Stomach smooth muscle (tissue), 2 donors: Measurements from ENCODE around the gene BBS1.
A peak's percentile ranks its signal among the peaks of the same experiment; 100 is the strongest.

Experiments
- H3K27ac ChIP-seq: one replicate; pipeline ENCODE4 v1.7.0; 2013; ENCODE audit warnings: mild to moderate bottlenecking, low read length, inconsistent platforms
- H3K27me3 ChIP-seq, 2 donors: one replicate each; pipeline ENCODE4 v1.7.0; 2013; ENCODE audit warnings: low read length in 2 of 2; ENCODE audit not compliant: insufficient read depth in 2 of 2, control insufficient read depth in 1 of 2
- H3K36me3 ChIP-seq, 2 donors: one replicate each; pipeline ENCODE4 v1.7.0; 2013; ENCODE audit warnings: low read length in 2 of 2; ENCODE audit not compliant: control insufficient read depth in 2 of 2, insufficient read depth in 2 of 2
- H3K4me1 ChIP-seq: one replicate; pipeline ENCODE4 v1.7.0; 2013; ENCODE audit warnings: low read length; ENCODE audit not compliant: control insufficient read depth, insufficient read depth
- H3K4me3 ChIP-seq, 2 donors: one replicate each; pipeline ENCODE4 v1.7.0; 2013; ENCODE audit warnings: low read length in 2 of 2
- H3K9ac ChIP-seq, 2 donors: one replicate each; pipeline ENCODE4 v1.7.0; 2013; ENCODE audit warnings: low read length in 2 of 2, mild to moderate bottlenecking in 1 of 2
- H3K9me3 ChIP-seq, 2 donors: one replicate each; pipeline ENCODE4 v1.7.0; 2013; ENCODE audit warnings: low read length in 2 of 2; ENCODE audit not compliant: control insufficient read depth in 2 of 2
- donor health status: healthy.
- donor health status: Pancreatic carcinoma.

The BBS1 gene

DNA sequence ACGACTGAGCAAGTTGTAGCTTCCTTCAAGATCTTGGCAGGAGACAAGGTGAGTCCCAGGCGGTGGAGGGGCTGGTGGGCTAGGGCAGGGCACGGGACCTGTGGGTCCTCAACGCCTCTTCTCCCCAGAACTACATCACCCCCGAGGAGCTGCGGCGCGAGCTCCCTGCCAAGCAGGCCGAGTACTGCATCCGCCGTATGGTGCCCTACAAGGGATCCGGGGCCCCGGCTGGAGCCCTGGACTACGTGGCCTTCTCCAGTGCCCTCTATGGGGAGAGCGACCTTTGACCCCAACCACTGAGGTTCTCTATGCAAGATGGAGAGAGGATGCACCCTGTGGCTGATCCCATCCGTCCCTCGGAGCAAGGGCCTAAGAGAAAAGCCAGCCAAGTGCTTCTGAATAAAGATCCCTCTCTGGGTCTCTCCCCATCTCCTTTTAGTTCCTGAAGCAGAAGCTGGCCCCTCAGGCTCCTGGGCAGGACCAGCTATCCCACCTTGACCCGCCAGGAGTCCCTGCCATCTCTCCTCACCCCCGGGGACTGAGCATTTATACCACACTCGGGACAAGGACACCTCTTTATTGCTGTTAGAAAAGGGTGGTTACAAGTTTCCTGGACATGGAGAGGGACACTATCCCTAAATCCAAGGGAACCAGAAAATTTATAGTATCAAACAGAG is 52.6 kb downstream of the BBS1 start:
- H3K9ac ChIP-seq = no peak overlapping the region
- peaks cover 6 to 8% of the 10 kb centered on the region in 2 donors for H3K36me3 ChIP-seq
- H3K9me3 ChIP-seq = no peaks in the 10 kb centered on the region
- H3K4me1 ChIP-seq = peaks cover 19% of the 10 kb centered on the region
- no peaks in the 10 kb centered on the region for H3K27me3 ChIP-seq
- H3K4me3 ChIP-seq = no peak overlapping the region
- no peak overlapping the region for H3K27ac ChIP-seq

GRCh38 chr11:66563832-66564231 is 53.4 kb downstream of the BBS1 start:
- peaks cover 19% of the 10 kb centered on the region for H3K4me1 ChIP-seq
- peaks cover 6 to 8% of the 10 kb centered on the region in 2 donors for H3K36me3 ChIP-seq
- H3K27ac ChIP-seq = no peak overlapping the region
- H3K9me3 ChIP-seq = no peaks in the 10 kb centered on the region
- H3K9ac ChIP-seq = no peak overlapping the region
- no peaks in the 10 kb centered on the region for H3K27me3 ChIP-seq
- H3K4me3 ChIP-seq = no peak overlapping the region

DNA sequence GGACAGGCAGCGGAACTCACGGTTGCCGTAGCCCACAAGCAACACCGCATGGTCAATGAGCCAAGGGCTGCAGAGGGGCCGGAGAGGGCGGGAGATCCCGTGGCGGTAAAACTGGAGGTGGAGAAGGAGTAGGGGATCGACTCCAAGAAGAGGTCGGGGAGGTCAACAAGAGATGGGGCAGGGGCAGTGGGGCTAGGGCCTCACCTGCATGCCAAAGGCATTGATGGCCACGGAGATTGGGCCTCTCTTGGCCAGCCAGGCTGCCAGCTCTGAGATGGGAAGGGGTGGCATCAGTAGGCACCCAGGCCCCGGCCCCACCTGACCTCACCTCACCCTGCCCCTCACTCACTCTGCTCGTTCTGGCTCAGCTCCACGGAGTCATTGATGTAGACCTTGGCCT is 54.1 kb downstream of the BBS1 start:
- Histone ChIP-seq H3K36me3 (peaks cover 6 to 8% of the 10 kb centered on the region in 2 donors), H3K27ac (no peak overlapping the region), H3K27me3 (no peaks in the 10 kb centered on the region), H3K9ac (no peak overlapping the region), H3K4me1 (peaks cover 14% of the 10 kb centered on the region), H3K4me3 (no peak overlapping the region), H3K9me3 (no peaks in the 10 kb centered on the region)

GRCh38 chr11:66564984-66565383 is 54.5 kb downstream of the BBS1 start:
- H3K9ac ChIP-seq = no peak overlapping the region
- H3K36me3 ChIP-seq = peaks cover 6 to 8% of the 10 kb centered on the region in 2 donors
- no peak overlapping the region for H3K4me3 ChIP-seq
- H3K27ac ChIP-seq = no peak overlapping the region
- H3K27me3 ChIP-seq = no peaks in the 10 kb centered on the region
- no peaks in the 10 kb centered on the region for H3K9me3 ChIP-seq
- peaks cover 14% of the 10 kb centered on the region for H3K4me1 ChIP-seq

DNA sequence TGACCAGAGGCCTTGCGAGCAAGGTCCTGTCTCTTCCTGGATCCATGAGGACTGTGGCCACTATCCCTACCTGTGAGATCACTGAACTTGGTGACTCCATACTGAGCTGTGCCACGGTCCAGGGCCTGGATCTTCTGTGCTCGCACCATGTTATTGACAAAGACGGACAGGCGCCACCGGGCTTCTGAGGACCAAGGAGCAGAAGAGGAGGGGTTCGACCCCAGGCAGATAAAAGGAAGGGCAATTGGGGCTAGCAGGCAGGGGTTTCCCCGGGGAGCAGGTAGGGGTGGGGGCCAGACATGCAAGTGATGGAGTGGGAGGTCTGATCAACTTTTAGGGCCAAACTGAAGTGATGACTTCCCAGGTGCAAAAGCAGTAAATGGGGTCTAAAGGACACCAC is 55.8 kb downstream of the BBS1 start:
- H3K9me3 ChIP-seq = no peaks in the 10 kb centered on the region
- no peak overlapping the region for H3K9ac ChIP-seq
- peaks cover 14% of the 10 kb centered on the region for H3K4me1 ChIP-seq
- no peak overlapping the region for H3K27ac ChIP-seq
- no peak overlapping the region for H3K4me3 ChIP-seq
- H3K36me3 ChIP-seq = peaks cover 6 to 8% of the 10 kb centered on the region in 2 donors
- no peaks in the 10 kb centered on the region for H3K27me3 ChIP-seq

- Histone ChIP-seq H3K27ac (no peak overlapping the region), H3K27me3 (no peaks in the 10 kb centered on the region), H3K9ac (peak overlapping the region; percentile 51), H3K4me1 (peaks cover 14% of the 10 kb centered on the region), H3K9me3 (no peaks in the 10 kb centered on the region), H3K36me3 (peaks cover 6 to 8% of the 10 kb centered on the region in 2 donors), H3K4me3 (peak overlapping the region; percentile 57 to 76)
Measured at GRCh38 chr11:66567787-66568123, 57.3 kb downstream of the BBS1 start.

DNA sequence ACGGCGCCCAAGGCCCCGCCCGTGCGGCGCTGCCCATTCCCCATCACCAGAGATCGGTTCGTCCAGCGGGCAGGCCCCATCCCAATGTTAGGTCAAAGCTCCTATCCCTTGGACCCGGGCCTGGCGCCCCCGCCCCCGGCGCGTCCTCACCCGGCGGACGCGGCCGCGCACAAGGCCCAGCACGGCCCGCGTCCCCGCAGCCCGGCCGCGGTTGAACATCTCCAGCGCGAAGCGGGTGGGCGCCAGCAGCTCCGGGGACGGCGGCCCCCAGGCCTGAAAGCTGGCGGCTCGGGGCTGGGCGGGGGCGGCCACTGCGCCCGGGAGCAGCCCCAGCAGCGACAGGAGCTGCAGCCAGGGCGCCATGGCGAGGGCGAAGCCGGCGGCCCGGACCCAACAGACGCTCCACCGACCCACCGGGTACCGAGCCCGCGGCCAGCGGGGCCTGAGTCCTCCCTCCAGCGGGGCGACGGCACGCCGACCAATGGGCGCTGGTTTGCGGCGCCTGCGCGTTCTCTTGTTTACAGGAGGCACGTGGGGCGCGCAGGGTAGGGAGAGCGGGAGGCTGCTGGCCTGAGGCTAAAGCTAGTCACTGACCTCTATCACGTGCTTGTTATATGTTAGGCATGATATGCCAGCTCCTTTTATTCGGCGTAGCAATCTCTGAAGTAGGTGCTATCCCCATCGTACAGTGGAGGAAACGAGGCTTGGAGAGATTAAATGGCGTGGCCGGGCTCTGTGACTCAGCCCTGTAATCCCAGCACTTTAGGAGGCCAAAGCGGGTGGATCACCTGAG is 57.9 kb downstream of the BBS1 start, which contains the start of gene CTSF:
CTSF (minus strand) TSS at position 483 of the 793 bp plus-strand sequence; CDS start at position 363, 120 bp downstream.
- Histone ChIP-seq H3K9me3 (no peaks in the 10 kb centered on the region), H3K27me3 (no peaks in the 10 kb centered on the region), H3K9ac (peak within 1 kb of the TSS; percentile 51), H3K4me1 (peaks cover 14% of the 10 kb centered on the region), H3K36me3 (peaks cover 6 to 8% of the 10 kb centered on the region in 2 donors), H3K4me3 (peak within 1 kb of the TSS; percentile 57 to 76), H3K27ac (no peak within 1 kb of the TSS)

- peak overlapping the region in 1 of 2 donors; percentile 76 for H3K4me3 ChIP-seq
Measured at GRCh38 chr11:66569076-66569475, 58.6 kb downstream of the BBS1 start.

DNA sequence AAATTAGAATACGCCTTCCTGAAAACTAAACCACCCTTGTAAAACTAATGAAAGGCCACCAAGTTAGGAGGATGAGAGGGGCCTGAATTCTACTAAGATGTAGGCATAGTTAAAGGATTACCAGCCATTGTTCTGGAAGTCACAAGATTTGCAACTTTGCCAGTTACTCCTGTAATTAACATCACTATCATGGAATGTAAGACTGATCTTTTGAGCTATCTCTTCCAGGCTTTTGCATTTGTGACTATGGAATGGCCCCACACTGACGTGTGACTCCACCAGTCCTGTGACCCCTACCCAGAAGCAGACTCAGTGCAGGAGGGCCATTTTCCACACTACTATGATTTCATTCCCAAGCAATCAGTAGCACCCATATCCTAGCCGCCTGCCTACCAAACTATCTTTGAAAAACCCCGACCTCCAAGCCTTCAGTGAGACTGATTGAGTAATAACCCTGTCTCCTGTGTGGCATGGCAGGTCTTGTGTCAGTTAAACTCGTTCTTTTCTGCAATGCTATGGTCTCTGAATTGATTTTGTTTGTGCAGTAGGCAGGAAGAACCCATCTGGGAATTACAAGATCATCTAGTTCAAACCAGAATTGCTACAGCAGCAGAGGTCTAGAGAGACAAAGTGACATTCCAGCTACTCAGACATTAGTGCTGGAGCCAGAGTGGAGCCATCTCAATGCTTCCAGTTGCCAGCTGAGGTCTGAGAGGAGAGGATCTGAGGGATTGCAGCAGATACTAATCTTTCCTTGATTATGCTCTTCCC is 59.8 kb downstream of the BBS1 start:
- no peak overlapping the region for H3K4me3 ChIP-seq
- no peaks in the 10 kb centered on the region for H3K27me3 ChIP-seq
- H3K27ac ChIP-seq = no peak overlapping the region
- peaks cover 0 to 8% of the 10 kb centered on the region in 2 donors for H3K36me3 ChIP-seq
- no peak overlapping the region for H3K9ac ChIP-seq
- H3K9me3 ChIP-seq = no peaks in the 10 kb centered on the region
- peaks cover 14% of the 10 kb centered on the region for H3K4me1 ChIP-seq

More at GRCh38 chr11:66569076-66569475, 58.6 kb downstream of the BBS1 start:
- H3K9ac ChIP-seq = no peak overlapping the region
- H3K27ac ChIP-seq = no peak overlapping the region
- H3K4me1 ChIP-seq = peaks cover 14% of the 10 kb centered on the region
- no peaks in the 10 kb centered on the region for H3K9me3 ChIP-seq
- H3K36me3 ChIP-seq = peaks cover 6 to 8% of the 10 kb centered on the region in 2 donors
- no peaks in the 10 kb centered on the region for H3K27me3 ChIP-seq

GRCh38 chr11:66570850-66571180 is 60.4 kb downstream of the BBS1 start:
- H3K27ac ChIP-seq = no peak overlapping the region
- no peaks in the 10 kb centered on the region for H3K9me3 ChIP-seq
- H3K36me3 ChIP-seq = peaks cover 0 to 4% of the 10 kb centered on the region in 2 donors
- peaks cover 14% of the 10 kb centered on the region for H3K4me1 ChIP-seq
- H3K9ac ChIP-seq = no peak overlapping the region
- no peak overlapping the region for H3K4me3 ChIP-seq
- H3K27me3 ChIP-seq = no peaks in the 10 kb centered on the region
